Activated CD8-positive, alpha-beta T cell treated with anti-CD3 and anti-CD28 coated beads for 36 hours (primary cell): ENCODE measurements around the gene KRT37. TPM values are rescaled to one million over a fixed set of nuclear protein-coding genes. Genes with fewer than 3 reads are reported as not detected.
"Not testable (repeated sequence)": the region's sequence is repeated elsewhere in the genome, so short reads cannot be mapped to it uniquely, and the experiment has no call there.

Experiments used
- ATAC-seq: fragments of 200-7000 bp; cut with Tn5 transposase; one replicate; pipeline ENCODE4 v1.10.0; 2021; ENCODE audit warnings: mild to moderate bottlenecking, moderate library complexity
- CTCF ChIA-PET: fragments of 350-600 bp; sonication (Branson Sonifier 250); formaldehyde crosslinking; loops from one replicate; lab custom pipeline; 2021; ENCODE audit warnings: antibody characterized with exemption; lab: Charles Lee
- POLR2A ChIA-PET: fragments of 350-600 bp; sonication (Branson Sonifier 250); formaldehyde crosslinking; loops from one replicate; lab custom pipeline; 2021; ENCODE audit warnings: antibody characterized with exemption; lab: Charles Lee
- DNase-seq: peaks from one replicate; pipeline ENCODE4 v3.0.0-alpha.2; 2020
- H3K27ac Mint-ChIP-seq: one replicate; pipeline ENCODE4 v1.8.0; 2021; ENCODE audit warnings: mild to moderate bottlenecking, mixed read lengths
- H3K27me3 Mint-ChIP-seq: one replicate; pipeline ENCODE4 v1.8.0; 2021; ENCODE audit warnings: mixed read lengths
- H3K36me3 Mint-ChIP-seq: one replicate; pipeline ENCODE4 v1.8.0; 2021; ENCODE audit warnings: low read depth, mixed read lengths
- H3K4me1 Mint-ChIP-seq: one replicate; pipeline ENCODE4 v1.8.0; 2021; ENCODE audit warnings: low read depth, mixed read lengths
- H3K4me3 Mint-ChIP-seq: one replicate; pipeline ENCODE4 v1.8.0; 2021; ENCODE audit warnings: mild to moderate bottlenecking, moderate library complexity, mixed read lengths
- H3K9me3 Mint-ChIP-seq: one replicate; pipeline ENCODE4 v1.8.0; 2021; ENCODE audit warnings: mixed read lengths
- intact Hi-C: fragments of 100-400 bp; cut with micrococcal nuclease; formaldehyde crosslinking; loops from one replicate; pipeline ENCODE4 v1.10.0; 2022
- total RNA-seq, 2 experiments: library from RNA; stranded (reverse); gene quantifications; one replicate each; pipeline ENCODE4 v1.2.3, GENCODE V29; 2021
- TF ChIP-seq, protein P1 (sequence below): fragments of 200-600 bp; IDR thresholded peaks from one replicate; pipeline ENCODE4 v1.8.0; 2022; ENCODE audit warnings: antibody characterized with exemption, mild to moderate bottlenecking

KRT37 gene
- total RNA-seq, 2 experiments from 2014 or later: not detected

DNA sequence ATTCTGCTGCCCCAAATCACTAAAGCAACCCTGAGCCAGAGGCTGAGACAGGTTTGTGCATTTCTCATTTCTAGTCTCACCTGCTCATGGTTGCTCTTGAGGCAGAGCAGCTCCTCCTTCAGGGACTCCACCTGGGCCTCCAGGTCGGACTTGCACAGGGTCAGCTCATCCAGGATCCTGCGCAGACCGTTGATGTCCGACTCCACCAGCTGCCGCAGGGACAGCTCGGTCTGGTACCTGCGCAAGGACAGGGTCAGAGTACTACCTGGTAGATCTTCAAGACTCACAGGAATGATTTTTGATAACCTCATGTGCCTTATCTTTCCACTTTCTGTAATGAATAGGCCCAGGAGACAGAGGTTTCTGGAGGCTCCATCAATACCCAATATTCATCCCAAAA, 28.0 kb downstream of the KRT37 start:
- intact Hi-C loops: no loop called here
- TF ChIP-seq, protein P1, sequence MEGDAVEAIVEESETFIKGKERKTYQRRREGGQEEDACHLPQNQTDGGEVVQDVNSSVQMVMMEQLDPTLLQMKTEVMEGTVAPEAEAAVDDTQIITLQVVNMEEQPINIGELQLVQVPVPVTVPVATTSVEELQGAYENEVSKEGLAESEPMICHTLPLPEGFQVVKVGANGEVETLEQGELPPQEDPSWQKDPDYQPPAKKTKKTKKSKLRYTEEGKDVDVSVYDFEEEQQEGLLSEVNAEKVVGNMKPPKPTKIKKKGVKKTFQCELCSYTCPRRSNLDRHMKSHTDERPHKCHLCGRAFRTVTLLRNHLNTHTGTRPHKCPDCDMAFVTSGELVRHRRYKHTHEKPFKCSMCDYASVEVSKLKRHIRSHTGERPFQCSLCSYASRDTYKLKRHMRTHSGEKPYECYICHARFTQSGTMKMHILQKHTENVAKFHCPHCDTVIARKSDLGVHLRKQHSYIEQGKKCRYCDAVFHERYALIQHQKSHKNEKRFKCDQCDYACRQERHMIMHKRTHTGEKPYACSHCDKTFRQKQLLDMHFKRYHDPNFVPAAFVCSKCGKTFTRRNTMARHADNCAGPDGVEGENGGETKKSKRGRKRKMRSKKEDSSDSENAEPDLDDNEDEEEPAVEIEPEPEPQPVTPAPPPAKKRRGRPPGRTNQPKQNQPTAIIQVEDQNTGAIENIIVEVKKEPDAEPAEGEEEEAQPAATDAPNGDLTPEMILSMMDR: no peak
- Mint-ChIP-seq H3K4me3 (no peak overlapping the region), H3K27ac (no peak overlapping the region), H3K9me3 (no peaks in the 10 kb centered on the region), H3K27me3 (peaks cover 5% of the 10 kb centered on the region), H3K36me3 (no peaks in the 10 kb centered on the region), H3K4me1 (no peaks in the 10 kb centered on the region)
- no peak for ATAC-seq
- no peak for DNase-seq
- CTCF ChIA-PET: interaction anchor here (0.9 kb wide), 1 partner anchor 267 kb away, joined by 3 read pairs; no protein-coding TSS in a partner anchor
- POLR2A ChIA-PET: no interaction called here

DNA sequence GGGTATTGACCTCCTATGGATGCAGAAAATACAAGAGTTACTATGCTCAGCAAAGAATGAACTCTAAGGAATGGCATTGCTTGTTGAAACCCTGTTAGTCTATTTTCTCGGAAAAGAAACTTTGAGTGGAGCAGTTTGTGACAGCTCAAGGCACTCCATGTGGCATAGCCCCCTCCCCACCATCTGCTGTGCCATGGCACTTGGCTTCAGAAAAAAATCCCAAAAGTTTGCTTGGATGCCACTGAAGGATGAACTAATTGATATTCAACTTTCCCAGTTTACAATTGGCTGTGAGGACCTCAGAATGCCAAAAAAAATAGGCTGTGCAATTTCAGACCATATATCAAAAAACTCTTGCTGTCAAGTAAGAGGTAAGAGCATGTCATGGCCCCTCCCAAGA, 28.8 kb downstream of the KRT37 start:
- POLR2A ChIA-PET: no interaction called here
- DNase-seq: no peak
- Mint-ChIP-seq H3K4me3 (no peak overlapping the region), H3K27ac (no peak overlapping the region), H3K27me3 (peaks cover 5% of the 10 kb centered on the region), H3K9me3 (no peaks in the 10 kb centered on the region), H3K36me3 (no peaks in the 10 kb centered on the region), H3K4me1 (no peaks in the 10 kb centered on the region)
- intact Hi-C loops: no loop called here
- CTCF ChIA-PET: no interaction called here
- TF ChIP-seq, protein P1: no peak
- ATAC-seq: no peak

DNA sequence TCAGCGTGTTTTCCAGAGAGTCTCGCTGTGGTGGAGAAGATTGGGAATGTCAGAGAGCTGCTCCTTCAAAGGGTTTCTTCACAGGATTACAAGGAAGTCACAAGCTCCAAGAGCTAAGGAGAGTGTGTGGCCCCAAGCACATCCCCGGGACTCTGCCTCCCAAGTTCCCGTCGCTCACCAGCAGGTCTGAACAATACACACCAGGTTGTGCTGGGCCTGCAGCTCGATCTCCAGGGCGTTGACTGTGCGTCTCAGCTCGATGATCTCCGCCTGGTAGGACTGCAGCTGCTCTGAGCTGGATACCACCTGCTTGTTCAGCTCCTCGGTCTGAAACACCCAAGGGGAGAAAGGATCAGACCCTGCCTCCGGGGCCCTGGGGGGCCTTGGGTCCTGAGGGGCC, 29.3 kb downstream of the KRT37 start:
- H3K27ac Mint-ChIP-seq, DNase-seq, intact Hi-C loops, CTCF ChIA-PET, ATAC-seq, H3K9me3 Mint-ChIP-seq, H3K4me3 Mint-ChIP-seq, POLR2A ChIA-PET, H3K36me3 Mint-ChIP-seq, H3K27me3 Mint-ChIP-seq, H3K4me1 Mint-ChIP-seq: not testable (repeated sequence)

DNA sequence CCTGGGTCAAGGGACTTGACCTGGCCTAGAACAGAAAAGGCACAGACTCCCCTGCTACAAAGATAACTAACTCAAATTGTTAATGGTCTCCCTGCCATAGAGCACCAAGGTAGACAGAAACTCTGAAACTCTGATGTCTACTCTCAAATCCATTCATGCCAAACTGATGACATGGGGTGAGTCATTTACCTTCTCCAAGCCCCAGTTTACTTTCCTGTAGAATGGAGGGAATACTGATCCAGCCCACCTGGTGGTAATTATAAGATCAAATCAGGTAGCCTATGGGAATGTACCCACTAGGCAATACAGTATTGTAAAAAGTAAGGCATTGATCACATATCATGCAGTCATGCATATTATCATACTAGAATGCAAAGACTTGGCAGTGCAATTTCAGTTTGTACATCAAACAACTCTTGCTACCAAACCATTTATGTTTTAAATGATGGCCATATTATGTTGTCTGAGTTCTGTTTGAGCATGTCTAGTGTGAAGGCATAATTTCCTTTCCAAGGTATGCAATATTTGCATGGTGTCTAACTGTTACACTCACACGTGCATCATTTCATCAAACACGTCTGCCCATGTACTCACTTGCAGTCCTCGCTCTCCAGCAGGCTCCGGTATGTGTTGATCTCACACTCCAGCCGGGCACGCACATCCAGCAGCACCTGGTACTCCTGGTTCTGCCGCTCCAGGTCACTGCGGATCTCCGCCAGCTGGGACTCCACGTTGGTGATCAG, 30.0 kb downstream of the KRT37 start:
- H3K27ac Mint-ChIP-seq: no peak overlapping the region

DNA sequence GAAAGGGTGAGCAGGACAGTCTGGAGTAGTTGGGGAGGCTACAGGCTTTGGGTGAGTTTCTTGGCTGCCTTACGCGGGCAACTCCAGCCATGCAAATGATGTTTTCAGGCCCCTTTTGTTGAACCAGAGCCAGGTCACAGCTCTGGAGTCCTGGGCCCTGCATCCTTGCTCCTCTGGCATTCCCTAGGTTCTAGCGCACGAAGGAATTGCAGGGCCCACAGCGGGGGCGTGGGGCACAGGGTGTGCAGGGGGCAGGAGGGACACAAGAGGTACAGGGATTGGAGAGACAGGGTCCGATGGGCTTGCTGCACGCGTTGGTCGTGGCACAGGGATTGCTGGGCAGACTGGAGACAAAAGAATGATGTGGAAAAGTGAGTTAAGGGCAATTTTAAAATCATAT, 30.6 kb downstream of the KRT37 start:
- H3K27me3 Mint-ChIP-seq: peaks cover 7% of the 10 kb centered on the region
- H3K9me3 Mint-ChIP-seq: no peaks in the 10 kb centered on the region
- no peak for ATAC-seq
- no peak overlapping the region for H3K4me3 Mint-ChIP-seq
- ChIA-PET CTCF (no interaction called here), POLR2A (interaction anchor here (0.6 kb wide), 1 partner anchor 242 kb away, joined by 3 read pairs; no protein-coding TSS in a partner anchor)
- TF ChIP-seq, protein P1: no peak
- H3K36me3 Mint-ChIP-seq: no peaks in the 10 kb centered on the region
- no peak for DNase-seq
- no peaks in the 10 kb centered on the region for H3K4me1 Mint-ChIP-seq
- H3K27ac Mint-ChIP-seq: no peak overlapping the region
- intact Hi-C loops: no loop called here

More for the DNA sequence above, 30.0 kb downstream of the KRT37 start:
- Mint-ChIP-seq H3K4me3 (no peak overlapping the region), H3K27me3 (peaks cover 7% of the 10 kb centered on the region), H3K9me3 (no peaks in the 10 kb centered on the region), H3K4me1 (no peaks in the 10 kb centered on the region), H3K36me3 (no peaks in the 10 kb centered on the region)
- ATAC-seq (no peak), DNase-seq (no peak)
- intact Hi-C loops: no loop called here
- CTCF ChIA-PET: no interaction called here
- POLR2A ChIA-PET: no interaction called here
- TF ChIP-seq, protein P1: no peak
